ENCODE measurements around the gene PAM.

Gene PAM

GRCh38 chr5:102974177-102974576 is 219.1 kb downstream of the PAM start:
- H3K27me3 ChIP-seq = no peaks in the 10 kb centered on the region
- TF ChIP-seq CTCF (IDR thresholded peaks at IDR 0.05; ENCODE audit: low read depth, low read length) = no peak
- no peak for DNase-seq
- no peaks in the 10 kb centered on the region for H3K36me3 ChIP-seq
- no peaks in the 10 kb centered on the region for H3K9me3 ChIP-seq
- no peak overlapping the region for H3K4me3 ChIP-seq (ENCODE audit: low read depth, low read length)
- H3K4me1 ChIP-seq = no peaks in the 10 kb centered on the region

- TF ChIP-seq CTCF (IDR thresholded peaks at IDR 0.05; ENCODE audit: low read depth, low read length) = no peak
- H3K4me3 ChIP-seq (ENCODE audit: low read depth, low read length) = no peak overlapping the region
- no peaks in the 10 kb centered on the region for H3K4me1 ChIP-seq
- no peaks in the 10 kb centered on the region for H3K27me3 ChIP-seq
- no peaks in the 10 kb centered on the region for H3K9me3 ChIP-seq
- no peaks in the 10 kb centered on the region for H3K36me3 ChIP-seq
- DNase-seq = no peak
Measured at GRCh38 chr5:102975045-102975444, 219.9 kb downstream of the PAM start.

GRCh38 chr5:102975457-102976182 is 220.5 kb downstream of the PAM start:
- no peak for TF ChIP-seq CTCF (IDR thresholded peaks at IDR 0.05; ENCODE audit: low read depth, low read length)
- Histone ChIP-seq H3K36me3 (no peaks in the 10 kb centered on the region), H3K4me1 (no peaks in the 10 kb centered on the region)

GRCh38 chr5:102981957-102982635 is 227.0 kb downstream of the PAM start:
- Histone ChIP-seq H3K27me3 (no peaks in the 10 kb centered on the region), H3K9me3 (no peaks in the 10 kb centered on the region; the same call in 1 of the 2 replicates), H3K4me1 (no peaks in the 10 kb centered on the region), H3K36me3 (no peaks in the 10 kb centered on the region), H3K4me3 (ENCODE audit: low read depth, low read length) (no peak overlapping the region)
- no peak for TF ChIP-seq CTCF (IDR thresholded peaks at IDR 0.05; ENCODE audit: low read depth, low read length)
- DNase-seq = no peak

More at GRCh38 chr5:102975457-102976182, 220.5 kb downstream of the PAM start:
- no peak overlapping the region for H3K4me3 ChIP-seq (ENCODE audit: low read depth, low read length)
- H3K9me3 ChIP-seq = no peaks in the 10 kb centered on the region
- no peaks in the 10 kb centered on the region for H3K27me3 ChIP-seq
- no peak for DNase-seq

- DNase-seq = no peak
- H3K4me1 ChIP-seq = no peaks in the 10 kb centered on the region
- no peaks in the 10 kb centered on the region; the same call in 1 of the 2 replicates for H3K9me3 ChIP-seq
- H3K36me3 ChIP-seq = no peaks in the 10 kb centered on the region
- no peaks in the 10 kb centered on the region for H3K27me3 ChIP-seq
- TF ChIP-seq CTCF (IDR thresholded peaks at IDR 0.05; ENCODE audit: low read depth, low read length) = no peak
- no peak overlapping the region for H3K4me3 ChIP-seq (ENCODE audit: low read depth, low read length)
Measured at GRCh38 chr5:102986074-102986473, 231.0 kb downstream of the PAM start.

- Histone ChIP-seq H3K9me3 (no peaks in the 10 kb centered on the region), H3K4me3 (ENCODE audit: low read depth, low read length) (no peak overlapping the region), H3K36me3 (no peaks in the 10 kb centered on the region), H3K27me3 (no peaks in the 10 kb centered on the region), H3K4me1 (no peaks in the 10 kb centered on the region)
- DNase-seq = no peak
- no peak for TF ChIP-seq CTCF (IDR thresholded peaks at IDR 0.05; ENCODE audit: low read depth, low read length)
Measured at GRCh38 chr5:102988459-102988858, 233.4 kb downstream of the PAM start.

Data from BE2C (cell line).